ENCODE results near the gene PRR16. TPM values are rescaled to one million over a fixed set of nuclear protein-coding genes. Genes with fewer than 3 reads are reported as not detected.

The PRR16 gene
- total RNA-seq, 1 donor from 2014 or later, result 2.1 TPM

- Mint-ChIP-seq H3K4me3 (no peak overlapping the region), H3K27me3 (peaks cover 21% of the 10 kb centered on the region), H3K36me3 (no peaks in the 10 kb centered on the region)
These were observed 8.8 kb downstream of the PRR16 start for GRCh38 chr5:120472911-120473310.

GRCh38 chr5:120473332-120473731 is 9.2 kb downstream of the PRR16 start:
- Mint-ChIP-seq H3K27me3 (peaks cover 16% of the 10 kb centered on the region), H3K4me1 (ENCODE audit: unreplicated experiment) (no peaks in the 10 kb centered on the region), H3K27ac (no peak overlapping the region), H3K9me3 (no peaks in the 10 kb centered on the region), H3K4me3 (no peak overlapping the region), H3K36me3 (no peaks in the 10 kb centered on the region)
- no peak for TF ChIP-seq CTCF (conservative IDR thresholded peaks at IDR 0.05)
- DNase-seq (ENCODE audit: extremely low spot score, unreplicated experiment), result no peak

More at GRCh38 chr5:120472911-120473310, 8.8 kb downstream of the PRR16 start:
- Mint-ChIP-seq H3K27ac (no peak overlapping the region), H3K9me3 (no peaks in the 10 kb centered on the region), H3K4me1 (ENCODE audit: unreplicated experiment) (no peaks in the 10 kb centered on the region)
- no peak for DNase-seq (ENCODE audit: extremely low spot score, unreplicated experiment)
- no peak for TF ChIP-seq CTCF (conservative IDR thresholded peaks at IDR 0.05)

GRCh38 chr5:120476063-120476462 is 12.0 kb downstream of the PRR16 start:
- Mint-ChIP-seq H3K4me3 (no peak overlapping the region), H3K4me1 (ENCODE audit: unreplicated experiment) (no peaks in the 10 kb centered on the region), H3K27me3 (peaks cover 4% of the 10 kb centered on the region), H3K9me3 (no peaks in the 10 kb centered on the region), H3K36me3 (no peaks in the 10 kb centered on the region), H3K27ac (no peak overlapping the region)
- TF ChIP-seq CTCF (conservative IDR thresholded peaks at IDR 0.05), result no peak
- no peak for DNase-seq (ENCODE audit: extremely low spot score, unreplicated experiment)

- H3K4me3 Mint-ChIP-seq, result no peak overlapping the region
- DNase-seq (ENCODE audit: extremely low spot score, unreplicated experiment), result no peak
- H3K9me3 Mint-ChIP-seq, result no peaks in the 10 kb centered on the region
- no peak for TF ChIP-seq CTCF (conservative IDR thresholded peaks at IDR 0.05)
- H3K36me3 Mint-ChIP-seq, result no peaks in the 10 kb centered on the region
- peaks cover 4% of the 10 kb centered on the region for H3K27me3 Mint-ChIP-seq
- no peak overlapping the region for H3K27ac Mint-ChIP-seq
- H3K4me1 Mint-ChIP-seq (ENCODE audit: unreplicated experiment), result no peaks in the 10 kb centered on the region
These were observed 15.0 kb downstream of the PRR16 start for GRCh38 chr5:120479066-120479465.

- TF ChIP-seq CTCF (conservative IDR thresholded peaks at IDR 0.05), result no peak
- peaks cover 7% of the 10 kb centered on the region for H3K27me3 Mint-ChIP-seq
- no peak for DNase-seq (ENCODE audit: extremely low spot score, unreplicated experiment)
- H3K9me3 Mint-ChIP-seq, result no peaks in the 10 kb centered on the region
- no peaks in the 10 kb centered on the region for H3K36me3 Mint-ChIP-seq
- no peak overlapping the region for H3K4me3 Mint-ChIP-seq
- H3K4me1 Mint-ChIP-seq (ENCODE audit: unreplicated experiment), result no peaks in the 10 kb centered on the region
- H3K27ac Mint-ChIP-seq, result no peak overlapping the region
These were observed 35.9 kb downstream of the PRR16 start for GRCh38 chr5:120499876-120500563.

All from type B pancreatic cell (in vitro differentiated cells).